ENCODE data around the gene DNAAF9. TPM values are rescaled to one million over a fixed set of nuclear protein-coding genes. Genes with fewer than 3 reads are reported as not detected.

Gene DNAAF9
- total RNA-seq, 2 donors from 2014 or later = 1.2 to 4.0 TPM

DNA sequence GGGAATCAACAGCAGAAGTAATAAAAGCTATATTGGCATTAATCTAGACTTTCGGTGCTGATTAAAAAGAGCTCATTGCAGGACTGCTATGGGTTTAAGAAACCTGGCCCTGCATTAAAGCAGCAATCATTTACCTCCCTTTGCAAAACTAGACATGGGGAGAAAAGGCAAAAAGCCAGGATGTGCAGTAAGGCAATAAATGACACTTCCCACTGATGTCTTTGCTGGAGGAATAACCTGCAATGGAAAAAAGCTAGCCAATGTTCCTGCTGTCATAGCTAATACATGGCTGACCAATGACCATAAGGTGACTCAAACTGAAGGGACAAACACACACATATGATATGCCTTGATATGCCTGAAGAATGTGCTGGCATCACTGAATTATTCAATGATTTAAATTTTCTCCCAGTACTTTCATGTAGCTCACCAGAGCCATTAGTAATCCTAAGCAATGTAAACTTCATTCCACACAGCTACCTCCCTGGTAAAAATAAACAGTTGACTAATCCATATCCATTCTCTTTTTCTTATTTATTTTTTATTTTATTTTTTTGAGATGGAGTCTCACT is 8.7 kb downstream of the DNAAF9 start:
- Histone ChIP-seq H3K4me1 (no peaks in the 10 kb centered on the region), H3K27me3 (no peaks in the 10 kb centered on the region), H3K4me3 (no peak overlapping the region), H3K9ac (ENCODE audit: low read depth in 2 of 2, low read length in 2 of 2) (no peak overlapping the region), H3K9me3 (no peaks in the 10 kb centered on the region), H3K36me3 (no peaks in the 10 kb centered on the region), H3K27ac (no peak overlapping the region)
- no peak for DNase-seq
- intact Hi-C loops (cut with DNase I) = no loop called here
- TF ChIP-seq, protein P1, sequence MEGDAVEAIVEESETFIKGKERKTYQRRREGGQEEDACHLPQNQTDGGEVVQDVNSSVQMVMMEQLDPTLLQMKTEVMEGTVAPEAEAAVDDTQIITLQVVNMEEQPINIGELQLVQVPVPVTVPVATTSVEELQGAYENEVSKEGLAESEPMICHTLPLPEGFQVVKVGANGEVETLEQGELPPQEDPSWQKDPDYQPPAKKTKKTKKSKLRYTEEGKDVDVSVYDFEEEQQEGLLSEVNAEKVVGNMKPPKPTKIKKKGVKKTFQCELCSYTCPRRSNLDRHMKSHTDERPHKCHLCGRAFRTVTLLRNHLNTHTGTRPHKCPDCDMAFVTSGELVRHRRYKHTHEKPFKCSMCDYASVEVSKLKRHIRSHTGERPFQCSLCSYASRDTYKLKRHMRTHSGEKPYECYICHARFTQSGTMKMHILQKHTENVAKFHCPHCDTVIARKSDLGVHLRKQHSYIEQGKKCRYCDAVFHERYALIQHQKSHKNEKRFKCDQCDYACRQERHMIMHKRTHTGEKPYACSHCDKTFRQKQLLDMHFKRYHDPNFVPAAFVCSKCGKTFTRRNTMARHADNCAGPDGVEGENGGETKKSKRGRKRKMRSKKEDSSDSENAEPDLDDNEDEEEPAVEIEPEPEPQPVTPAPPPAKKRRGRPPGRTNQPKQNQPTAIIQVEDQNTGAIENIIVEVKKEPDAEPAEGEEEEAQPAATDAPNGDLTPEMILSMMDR (IDR thresholded peaks at IDR 0.05) = no peak

DNA sequence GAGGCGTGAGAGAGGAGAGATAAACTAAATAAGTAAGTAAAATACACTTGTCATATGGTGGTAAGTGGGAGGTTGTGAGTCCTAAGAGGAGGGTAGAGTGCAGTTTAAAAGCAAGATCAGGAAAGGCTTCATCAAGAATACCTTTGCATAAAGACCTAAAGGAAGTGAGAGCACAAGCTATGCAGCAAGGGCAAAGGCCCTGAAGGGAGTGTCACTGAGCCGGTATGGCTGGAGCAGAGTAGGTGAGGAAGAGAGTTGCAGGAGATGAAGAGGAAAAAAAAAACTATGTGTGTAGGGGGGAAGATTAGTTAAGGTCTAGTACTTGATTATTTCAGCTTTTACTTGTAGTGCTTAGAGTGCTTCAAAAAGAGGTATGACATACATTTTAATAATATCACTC is 11.0 kb downstream of the DNAAF9 start:
- Histone ChIP-seq H3K27ac (no peak overlapping the region), H3K27me3 (no peaks in the 10 kb centered on the region), H3K4me3 (no peak overlapping the region), H3K4me1 (no peaks in the 10 kb centered on the region), H3K36me3 (no peaks in the 10 kb centered on the region), H3K9me3 (no peaks in the 10 kb centered on the region), H3K9ac (ENCODE audit: low read depth in 2 of 2, low read length in 2 of 2) (no peak overlapping the region)
- TF ChIP-seq, protein P1 (IDR thresholded peaks at IDR 0.05) = no peak
- DNase-seq = no peak
- intact Hi-C loops (cut with DNase I) = no loop called here

DNA sequence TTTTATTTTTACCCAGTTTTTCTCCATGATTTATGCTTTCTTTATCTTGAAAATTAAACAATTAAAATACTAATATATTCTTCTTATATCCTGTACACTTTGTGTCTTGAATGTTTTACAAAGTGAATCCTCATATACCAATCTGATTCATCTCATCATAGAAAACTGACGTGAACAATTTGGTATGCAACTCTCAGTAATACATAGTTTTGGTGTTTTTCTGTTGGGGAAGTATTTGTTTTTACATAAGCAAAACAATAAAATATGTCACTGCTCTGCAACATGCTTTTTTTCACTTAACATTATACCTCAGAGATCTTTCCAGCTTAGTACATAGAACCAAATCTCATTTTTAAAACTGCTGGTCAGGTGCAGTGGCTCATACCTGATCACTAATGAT is 14.7 kb downstream of the DNAAF9 start:
- DNase-seq = no peak

DNA sequence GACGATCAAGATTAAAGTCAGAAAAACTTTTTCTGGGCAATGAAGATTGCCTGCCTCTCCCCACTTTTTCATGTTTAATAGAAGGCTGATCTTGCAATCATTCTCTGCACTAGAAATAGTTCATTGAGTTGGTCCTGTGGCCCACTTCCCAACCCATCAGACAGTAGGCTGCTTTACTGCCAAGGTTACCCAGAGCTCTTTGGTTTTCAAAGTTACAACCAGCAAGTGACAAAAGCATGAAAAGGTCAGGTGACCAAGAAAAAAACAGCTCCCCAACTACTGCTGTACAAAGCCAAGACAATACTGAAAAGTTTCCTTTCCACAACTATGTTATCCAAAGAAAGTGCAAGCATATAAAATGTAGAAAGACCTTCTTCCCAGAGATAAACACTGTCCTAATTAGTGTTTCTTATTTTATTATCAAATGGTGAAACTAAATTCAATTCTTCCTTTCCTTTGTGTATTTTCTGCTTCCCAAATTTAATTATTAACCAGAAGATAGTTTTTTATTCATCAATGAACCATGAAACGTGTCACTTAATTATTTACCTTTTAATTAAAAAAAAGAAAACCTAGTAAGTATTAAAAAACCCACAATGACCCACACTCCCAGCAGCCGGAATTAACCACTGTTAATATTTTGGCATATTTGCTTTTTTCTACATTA is 16.6 kb downstream of the DNAAF9 start:
- no peak overlapping the region for H3K9ac ChIP-seq (ENCODE audit: low read depth in 2 of 2, low read length in 2 of 2)
- no peaks in the 10 kb centered on the region for H3K27me3 ChIP-seq
- H3K9me3 ChIP-seq = no peaks in the 10 kb centered on the region
- no peak overlapping the region for H3K27ac ChIP-seq
- no peaks in the 10 kb centered on the region for H3K36me3 ChIP-seq
- TF ChIP-seq, protein P1 (IDR thresholded peaks at IDR 0.05) = no peak
- no peak overlapping the region for H3K4me3 ChIP-seq
- no peaks in the 10 kb centered on the region for H3K4me1 ChIP-seq
- no peak for DNase-seq
- intact Hi-C loops (cut with DNase I) = no loop called here

More for the DNA sequence above, 14.7 kb downstream of the DNAAF9 start:
- intact Hi-C loops (cut with DNase I) = no loop called here
- no peak overlapping the region for H3K27ac ChIP-seq
- H3K27me3 ChIP-seq = no peaks in the 10 kb centered on the region
- TF ChIP-seq, protein P1 (IDR thresholded peaks at IDR 0.05) = no peak
- H3K9me3 ChIP-seq = no peaks in the 10 kb centered on the region
- H3K4me1 ChIP-seq = no peaks in the 10 kb centered on the region
- no peak overlapping the region for H3K9ac ChIP-seq (ENCODE audit: low read depth in 2 of 2, low read length in 2 of 2)
- H3K36me3 ChIP-seq = no peaks in the 10 kb centered on the region
- H3K4me3 ChIP-seq = no peak overlapping the region

DNA sequence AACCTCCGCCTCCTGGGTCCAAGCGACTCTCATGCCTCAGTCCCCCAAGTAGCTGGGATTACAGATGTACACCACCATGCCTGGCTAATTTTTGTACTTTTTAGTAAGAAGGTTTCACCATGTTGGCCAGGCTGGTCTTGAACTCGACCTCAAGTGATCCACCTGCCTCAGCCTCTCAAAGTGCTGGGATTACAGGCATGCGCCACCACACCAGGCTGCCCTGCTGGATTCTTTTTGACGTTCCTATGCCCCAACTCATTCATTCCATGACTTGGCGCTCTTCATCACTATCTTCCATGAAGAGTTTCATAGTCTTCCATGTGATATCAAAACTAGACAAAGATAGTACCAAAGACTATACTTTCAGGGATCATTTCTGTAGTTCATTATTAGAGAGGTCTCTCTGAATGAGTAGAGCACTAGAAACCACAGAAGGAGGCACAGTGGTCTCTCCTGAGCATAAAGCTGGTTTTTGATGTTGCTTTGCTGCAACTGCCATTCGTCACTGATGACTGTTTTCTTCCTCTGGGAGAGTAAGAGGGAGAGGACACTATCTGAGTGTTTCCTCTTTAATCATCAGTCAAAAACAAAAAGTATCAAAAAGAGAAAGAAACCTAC is 23.5 kb downstream of the DNAAF9 start:
- H3K4me3 ChIP-seq = no peak overlapping the region
- H3K4me1 ChIP-seq = no peaks in the 10 kb centered on the region
- no peaks in the 10 kb centered on the region for H3K9me3 ChIP-seq
- TF ChIP-seq, protein P1 (IDR thresholded peaks at IDR 0.05) = no peak
- H3K36me3 ChIP-seq = no peaks in the 10 kb centered on the region
- intact Hi-C loops (cut with DNase I) = no loop called here
- H3K27me3 ChIP-seq = no peaks in the 10 kb centered on the region
- no peak overlapping the region for H3K27ac ChIP-seq
- H3K9ac ChIP-seq (ENCODE audit: low read depth in 2 of 2, low read length in 2 of 2) = no peak overlapping the region
- no peak for DNase-seq
